NCI-H2227 treated with DMSO at 0.1 percent for 48 hours (cell line): ENCODE data around the gene USP24.
"Not testable (repeated sequence)": the region's sequence is repeated elsewhere in the genome, so short reads cannot be mapped to it uniquely, and the experiment has no call there.

ENCODE experiments used
- DNase-seq: peaks from one replicate; lab custom pipeline; 2025; lab: John Stamatoyannopoulos, UW

USP24 gene

DNA sequence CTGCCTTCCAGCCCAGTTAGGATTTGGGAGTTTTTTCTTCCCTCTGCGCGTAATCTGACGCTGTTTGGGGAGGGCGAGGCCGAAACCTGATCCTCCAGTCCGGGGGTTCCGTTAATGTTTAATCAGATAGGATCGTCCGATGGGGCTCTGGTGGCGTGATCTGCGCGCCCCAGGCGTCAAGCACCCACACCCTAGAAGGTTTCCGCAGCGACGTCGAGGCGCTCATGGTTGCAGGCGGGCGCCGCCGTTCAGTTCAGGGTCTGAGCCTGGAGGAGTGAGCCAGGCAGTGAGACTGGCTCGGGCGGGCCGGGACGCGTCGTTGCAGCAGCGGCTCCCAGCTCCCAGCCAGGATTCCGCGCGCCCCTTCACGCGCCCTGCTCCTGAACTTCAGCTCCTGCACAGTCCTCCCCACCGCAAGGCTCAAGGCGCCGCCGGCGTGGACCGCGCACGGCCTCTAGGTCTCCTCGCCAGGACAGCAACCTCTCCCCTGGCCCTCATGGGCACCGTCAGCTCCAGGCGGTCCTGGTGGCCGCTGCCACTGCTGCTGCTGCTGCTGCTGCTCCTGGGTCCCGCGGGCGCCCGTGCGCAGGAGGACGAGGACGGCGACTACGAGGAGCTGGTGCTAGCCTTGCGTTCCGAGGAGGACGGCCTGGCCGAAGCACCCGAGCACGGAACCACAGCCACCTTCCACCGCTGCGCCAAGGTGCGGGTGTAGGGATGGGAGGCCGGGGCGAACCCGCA is 175.7 kb downstream of the USP24 start, which contains the start of gene PCSK9:
Gene PCSK9, plus strand, starts transcription at position 207 of the 741 bp plus-strand sequence. Its CDS starts 290 bp downstream, at position 497.
- peak; percentile 42 for DNase-seq

DNA sequence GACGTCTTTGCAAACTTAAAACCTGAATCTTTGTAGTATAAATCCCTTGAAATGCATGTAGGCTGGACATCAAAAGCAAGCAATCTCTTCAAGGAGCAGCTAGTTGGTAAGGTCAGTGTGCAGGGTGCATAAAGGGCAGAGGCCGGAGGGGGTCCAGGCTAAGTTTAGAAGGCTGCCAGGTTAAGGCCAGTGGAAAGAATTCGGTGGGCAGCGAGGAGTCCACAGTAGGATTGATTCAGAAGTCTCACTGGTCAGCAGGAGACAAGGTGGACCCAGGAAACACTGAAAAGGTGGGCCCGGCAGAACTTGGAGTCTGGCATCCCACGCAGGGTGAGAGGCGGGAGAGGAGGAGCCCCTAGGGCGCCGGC is 176.2 kb downstream of the USP24 start:
- no peak for DNase-seq

DNA sequence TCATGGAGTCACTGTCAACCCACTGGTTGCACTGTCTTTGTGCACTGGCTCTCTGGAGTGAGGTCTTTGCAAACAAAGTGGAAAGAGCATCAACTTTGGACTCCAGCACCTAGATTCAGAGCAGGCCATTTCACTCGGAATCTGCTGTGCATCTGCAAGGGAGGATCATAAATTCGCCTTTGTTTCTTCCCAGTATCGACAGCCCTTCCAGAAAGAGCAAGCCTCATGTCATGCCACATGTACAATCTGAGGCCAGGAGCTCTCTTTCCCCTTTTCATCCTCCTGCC is 176.7 kb downstream of the USP24 start:
- no peak for DNase-seq

DNA sequence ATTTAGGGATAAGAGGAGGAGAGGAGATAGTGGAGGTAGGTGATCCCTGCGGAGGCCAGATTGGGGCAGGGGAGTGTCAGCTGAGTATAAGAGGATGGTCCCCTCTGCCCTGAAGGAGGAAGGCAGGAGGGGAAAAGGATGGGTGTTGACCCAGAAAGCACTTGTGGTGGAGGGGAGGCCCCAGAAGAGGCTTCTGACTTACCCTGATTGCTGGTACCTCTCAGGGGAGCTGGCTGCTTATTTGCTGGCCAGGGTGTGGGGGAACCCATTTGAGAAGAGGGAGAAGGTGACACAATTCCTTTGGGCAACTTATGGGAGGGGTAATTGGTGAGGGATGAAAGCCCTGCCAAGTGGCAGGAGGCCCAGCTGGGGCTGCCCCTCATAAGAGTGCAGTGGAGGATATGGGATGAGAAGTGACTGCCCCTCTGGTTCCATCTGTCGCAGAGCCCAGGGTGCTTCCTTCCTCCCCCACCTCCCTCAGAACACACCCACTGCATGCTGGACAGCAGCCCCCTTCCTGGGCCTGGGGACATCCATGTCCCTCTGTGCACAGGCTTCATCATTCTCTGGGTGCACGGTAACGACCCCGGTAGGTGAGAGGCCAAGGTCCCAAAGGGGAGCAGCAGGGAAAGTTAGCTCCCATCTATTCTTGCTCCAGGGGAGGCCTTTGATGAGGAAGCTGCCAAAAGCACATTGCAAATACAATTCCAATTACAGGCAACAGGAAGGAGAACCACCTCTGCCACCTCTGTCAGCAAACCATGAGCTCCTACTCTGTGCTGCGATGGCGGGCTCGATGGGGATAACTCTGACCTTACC is 177.2 kb downstream of the USP24 start:
- no peak for DNase-seq

DNA sequence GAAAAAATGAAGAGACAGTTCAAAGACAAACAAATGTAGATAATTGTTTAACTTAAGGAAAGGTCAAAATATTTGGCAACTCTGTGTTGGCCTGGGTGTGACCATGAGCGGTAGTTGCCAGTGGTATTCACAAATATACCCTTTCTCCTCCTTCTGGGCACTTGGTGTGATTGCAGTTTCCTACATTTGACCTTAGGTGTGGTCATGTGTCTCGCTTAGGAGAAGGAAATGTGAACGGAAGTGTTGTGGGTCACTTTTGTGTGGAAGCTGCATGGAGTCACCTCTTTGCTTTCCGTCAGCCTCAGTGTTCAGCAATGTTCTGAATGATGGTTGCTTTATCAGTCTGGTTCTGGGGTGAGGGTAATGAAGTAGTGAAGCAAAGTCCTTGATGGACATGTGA is 179.3 kb downstream of the USP24 start:
- no peak for DNase-seq

DNA sequence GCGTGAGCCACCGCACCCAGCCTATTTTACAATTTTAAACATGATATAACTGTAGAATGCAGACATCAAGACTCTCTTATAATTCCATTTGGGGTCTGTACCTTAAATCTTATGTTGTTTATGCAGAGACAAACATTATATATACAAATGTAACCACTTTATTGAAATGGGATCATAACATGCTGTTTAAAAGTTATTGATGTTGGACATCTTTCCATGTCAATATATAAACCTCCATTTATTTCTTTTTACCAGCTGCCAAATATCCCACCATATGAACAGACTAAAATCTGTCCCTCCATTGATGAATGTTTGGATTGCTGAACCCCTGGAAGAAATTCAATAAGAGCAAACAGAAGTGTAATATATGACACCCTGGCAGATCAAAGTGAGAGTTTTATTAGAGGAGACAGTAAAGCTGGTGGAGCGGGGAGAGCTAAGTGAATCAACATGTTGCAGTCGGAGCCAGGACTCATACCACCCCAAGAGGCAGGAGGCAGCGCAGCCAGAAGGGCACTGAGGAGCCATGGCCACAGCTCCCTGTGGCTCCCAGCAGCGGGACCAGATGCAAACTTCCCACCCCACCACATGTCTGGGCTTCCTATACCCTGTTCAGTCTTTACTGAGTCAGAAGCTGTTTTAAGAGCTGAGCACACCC is 180.6 kb downstream of the USP24 start:
- DNase-seq = no peak

DNA sequence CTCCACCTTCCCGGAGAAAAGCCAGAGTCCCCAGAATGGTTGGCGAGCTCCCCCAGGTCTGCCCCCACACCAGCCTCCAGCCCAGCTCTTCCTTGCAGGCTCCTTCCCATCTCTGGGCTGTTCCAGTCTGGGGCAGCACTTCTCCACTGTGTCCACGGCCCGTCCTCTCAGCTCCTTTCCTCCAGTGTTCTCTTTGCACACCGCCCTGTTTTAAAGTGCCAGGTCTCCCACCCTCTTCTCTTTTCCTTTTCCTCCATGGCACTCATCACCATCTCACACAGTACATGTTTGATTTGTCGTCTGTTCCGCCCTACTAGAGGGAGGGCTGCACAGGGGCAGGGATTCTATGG is 181.9 kb downstream of the USP24 start:
- no peak for DNase-seq

DNA sequence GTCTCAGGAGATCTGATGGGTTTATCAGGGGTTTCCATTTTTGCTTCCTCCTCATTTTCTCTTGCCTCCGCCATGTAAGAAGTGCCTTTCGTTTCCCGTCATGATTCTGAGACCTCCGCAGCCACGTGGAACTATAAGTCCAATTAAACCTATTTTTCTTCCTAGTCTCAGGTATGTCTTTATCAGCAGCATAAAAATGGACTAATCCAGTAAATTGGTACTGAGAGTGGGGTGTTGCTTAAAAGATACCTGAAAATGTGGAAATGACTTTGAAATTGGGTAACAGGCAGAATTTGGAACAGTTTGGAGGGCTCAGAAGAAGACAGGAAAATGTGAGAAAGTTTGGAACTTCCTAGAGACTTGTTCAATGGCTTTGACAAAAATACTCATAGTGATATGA is 184.1 kb downstream of the USP24 start:
- not testable (repeated sequence) for DNase-seq

DNA sequence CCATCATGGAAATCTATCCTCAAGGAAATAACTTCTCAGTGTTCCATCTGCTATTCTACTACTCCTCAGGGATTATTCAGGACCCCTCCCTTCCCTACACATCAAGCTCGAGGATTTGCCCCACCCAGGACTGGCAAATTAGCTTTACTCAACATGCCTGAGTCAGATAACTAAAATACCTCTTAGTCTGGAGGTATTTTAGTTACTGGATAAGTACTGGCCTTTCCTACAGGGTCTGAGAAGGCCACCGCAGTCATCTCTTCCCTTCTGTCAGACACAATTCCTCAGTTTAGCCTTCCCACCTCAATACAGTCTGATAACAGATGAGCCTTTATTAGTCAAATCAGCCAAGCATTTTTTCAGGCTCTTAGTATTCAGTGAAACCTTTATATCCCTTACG is 188.5 kb downstream of the USP24 start:
- DNase-seq = not testable (repeated sequence)

DNA sequence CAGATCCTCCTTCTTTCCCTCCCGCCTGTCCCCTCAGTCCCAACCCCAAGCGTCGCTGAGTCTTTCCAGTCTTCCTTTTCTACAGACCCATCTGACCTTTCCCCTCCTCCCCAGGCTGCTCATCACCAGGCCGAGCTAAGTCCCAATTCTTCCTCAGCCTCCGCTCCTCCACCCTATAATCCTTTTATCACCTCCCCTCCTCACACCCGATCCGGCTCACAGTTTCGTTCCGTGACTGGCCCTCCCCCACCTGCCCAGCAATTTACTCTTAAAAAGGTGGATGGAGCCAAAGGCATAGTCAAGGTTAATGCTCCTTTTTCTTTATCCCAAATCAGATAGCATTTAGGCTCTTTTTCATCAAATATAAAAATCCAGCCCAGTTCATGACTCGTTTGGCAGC is 191.0 kb downstream of the USP24 start:
- DNase-seq = not testable (repeated sequence)

DNA sequence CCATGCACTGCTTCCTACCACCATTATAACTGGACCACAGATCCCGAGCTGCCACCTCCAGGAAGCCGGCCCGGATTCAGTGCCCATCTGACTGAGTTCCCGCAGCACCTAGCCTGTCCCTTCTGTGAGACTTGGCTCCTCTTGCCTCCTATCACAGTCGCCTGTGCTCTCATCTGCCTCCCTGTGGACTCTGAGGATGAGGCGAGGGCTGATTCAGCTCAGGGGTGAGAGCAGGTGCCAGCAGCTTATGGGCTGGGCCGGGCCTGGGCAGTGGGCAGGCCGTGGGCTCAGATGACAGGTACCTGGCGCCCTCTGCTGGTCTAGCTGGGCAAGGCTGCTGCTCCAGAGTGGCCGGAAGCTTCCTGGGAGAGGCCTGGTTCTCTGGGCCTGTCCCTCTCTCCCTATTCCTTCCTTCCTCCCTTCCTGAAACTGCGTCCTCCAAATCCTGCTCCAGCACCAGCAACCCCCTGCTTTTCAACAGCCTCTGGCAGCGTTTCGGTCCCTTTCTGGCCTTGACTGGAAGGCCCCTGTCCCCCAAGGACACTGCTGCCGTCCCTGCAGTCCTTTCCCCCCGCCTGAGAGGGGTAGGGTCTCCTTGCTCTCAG is 193.1 kb downstream of the USP24 start:
- peak; percentile 80 for DNase-seq

DNA sequence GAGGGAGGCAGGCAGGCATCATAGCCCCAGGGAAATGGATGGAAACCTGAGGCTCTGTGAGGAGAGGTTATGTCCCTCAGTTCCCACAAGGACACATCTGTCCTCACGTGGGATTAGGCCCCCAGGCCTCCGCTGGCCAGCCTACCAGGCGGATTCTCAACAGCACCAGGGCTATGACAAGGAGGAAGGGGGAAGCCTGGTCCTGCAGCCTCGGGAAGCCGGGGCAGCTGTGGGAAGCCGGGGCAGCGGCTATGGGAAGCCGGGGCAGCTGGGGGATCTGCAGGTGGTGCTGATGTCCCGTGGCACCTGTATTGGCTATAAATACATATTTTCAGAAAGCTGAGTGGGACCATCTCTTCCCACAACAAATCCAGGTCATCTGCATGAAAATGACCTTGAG is 196.8 kb downstream of the USP24 start:
- DNase-seq = no peak
